H1 (cell line): Measurements from ENCODE around the gene ARHGEF11. TPM values are rescaled to one million over a fixed set of nuclear protein-coding genes. Genes with fewer than 3 reads are reported as not detected.

Experiments
- CTCF ChIA-PET: fragments of 300-600 bp; sonication (Branson Sonifier 250); formaldehyde crosslinking; loops from one replicate; lab custom pipeline; 2021; ENCODE audit not compliant: partially characterized antibody; lab: Charles Lee
- POLR2A ChIA-PET: fragments of 300-600 bp; sonication (Branson Sonifier 250); formaldehyde crosslinking; loops from one replicate; lab custom pipeline; 2021; ENCODE audit warnings: inconsistent platforms; ENCODE audit not compliant: partially characterized antibody; lab: Charles Lee
- DNase-seq, 2 experiments: peaks; one replicate each; pipeline versions ENCODE4 v3.0.0 to v3.0.0-alpha.2; 2010 to 2022; ENCODE audit warnings: low spot score in 2 of 2, low read depth in 1 of 2, mixed read lengths in 1 of 2
- FAIRE-seq: peaks from 2 replicates; lab custom pipeline; 2011; peaks lifted over from hg19 to GRCh38; lab: Jason Lieb, UNC
- H2AFZ ChIP-seq: 2 replicates; pipeline ENCODE4 v1.8.1; 2012; ENCODE audit warnings: low read length, inconsistent platforms
- H2AK5ac ChIP-seq: 2 replicates; pipeline ENCODE4 v1.6.1; 2013; ENCODE audit warnings: low read depth, low read length
- H2BK120ac ChIP-seq: replicated peaks from 2 replicates; pipeline ENCODE3; 2013; ENCODE audit warnings: low read depth, low read length, inconsistent platforms
- H2BK12ac ChIP-seq: 2 replicates; pipeline ENCODE4 v1.6.1; 2013; ENCODE audit warnings: low read depth, low read length
- H2BK15ac ChIP-seq: 2 replicates; pipeline ENCODE4 v1.6.1; 2013; ENCODE audit warnings: low read length
- H2BK20ac ChIP-seq: 2 replicates; pipeline ENCODE4 v1.6.1; 2013; ENCODE audit warnings: low read length
- H2BK5ac ChIP-seq: 2 replicates; pipeline ENCODE4 v1.6.1; 2013; ENCODE audit warnings: low read depth, low read length
- H3K14ac ChIP-seq: 2 replicates; pipeline ENCODE4 v1.6.1; 2013; ENCODE audit warnings: inconsistent platforms; ENCODE audit not compliant: insufficient read length
- H3K18ac ChIP-seq: 2 replicates; pipeline ENCODE4 v1.6.1; 2013; ENCODE audit warnings: low read length; ENCODE audit errors: extremely low read depth
- H3K23ac ChIP-seq: 2 replicates; pipeline ENCODE4 v1.6.1; 2013; ENCODE audit warnings: inconsistent platforms; ENCODE audit not compliant: insufficient read length
- H3K23me2 ChIP-seq: 2 replicates; pipeline ENCODE4 v1.6.1; 2013; ENCODE audit warnings: low read depth, low read length
- H3K27ac ChIP-seq: 2 replicates; pipeline ENCODE4 v1.6.1; 2011; ENCODE audit warnings: low read depth, low read length, inconsistent platforms
- H3K27me3 ChIP-seq, 4 experiments: replicated peaks in 1 of 4; 1 replicate in 1 of 4; 2 replicates in 3 of 4; pipeline versions ENCODE4 v1.6.1 to v1.8.1; 2011 to 2013; ENCODE audit warnings: low read length in 3 of 4, mild to moderate bottlenecking in 3 of 4, inconsistent platforms in 2 of 4, mixed read lengths in 2 of 4, moderate library complexity in 1 of 4; ENCODE audit not compliant: control insufficient read depth in 3 of 4, insufficient read depth in 3 of 4; ENCODE audit errors: extremely low read depth in 1 of 4
- H3K36me3 ChIP-seq, 4 experiments: 2 replicates each; pipeline versions ENCODE4 v1.6.1 to v1.8.1; 2011 to 2013; ENCODE audit warnings: mild to moderate bottlenecking in 4 of 4, low read length in 3 of 4, moderate library complexity in 2 of 4, control low read depth in 1 of 4, inconsistent platforms in 1 of 4; ENCODE audit not compliant: insufficient read depth in 4 of 4, control insufficient read depth in 2 of 4
- H3K4ac ChIP-seq: replicated peaks from 2 replicates; pipeline ENCODE3; 2013; ENCODE audit warnings: low read length, low read depth, mixed read lengths, inconsistent platforms; ENCODE audit not compliant: insufficient read length
- H3K4me1 ChIP-seq, 4 experiments: replicated peaks in 1 of 4; 1 replicate in 1 of 4; 2 replicates in 3 of 4; pipeline versions ENCODE4 v1.6.1 to v1.8.1; 2011 to 2013; ENCODE audit warnings: low read length in 3 of 4, inconsistent platforms in 2 of 4, mixed read lengths in 1 of 4; ENCODE audit not compliant: insufficient read depth in 4 of 4, control insufficient read depth in 3 of 4
- H3K4me2 ChIP-seq, 2 experiments: 2 replicates each; pipeline versions ENCODE4 v1.6.1 to v1.8.1; 2011 to 2013; ENCODE audit warnings: low read depth in 2 of 2, low read length in 2 of 2, control low read depth in 1 of 2, inconsistent platforms in 1 of 2, mild to moderate bottlenecking in 1 of 2; ENCODE audit not compliant: insufficient read depth in 1 of 2
- H3K4me3 ChIP-seq, 4 experiments: fragments of 200-600, 300-600 bp in 1 of 4; sonication (generic), shearing (Covaris generic), sonication (Bioruptor Twin) in 1 of 4; 2 replicates each; pipeline versions ENCODE4 v1.5.1 to v1.8.1; 2011 to 2016; ENCODE audit warnings: low read length in 4 of 4, low read depth in 3 of 4, control low read depth in 2 of 4, inconsistent platforms in 2 of 4, mild to moderate bottlenecking in 2 of 4, mixed read lengths in 1 of 4, moderate library complexity in 1 of 4; ENCODE audit not compliant: insufficient read depth in 2 of 4; ENCODE audit errors: extremely low read depth in 1 of 4
- H3K56ac ChIP-seq: replicated peaks from 2 replicates; pipeline ENCODE3; 2013; ENCODE audit warnings: low read depth, mild to moderate bottlenecking, mixed read lengths, low read length, inconsistent platforms; ENCODE audit not compliant: insufficient read length
- H3K79me1 ChIP-seq: 2 replicates; pipeline ENCODE4 v1.6.1; 2013; ENCODE audit warnings: low read depth, low read length, control low read depth
- H3K79me2 ChIP-seq, 2 experiments: 2 replicates each; pipeline versions ENCODE4 v1.6.1 to v1.8.1; 2012 to 2013; ENCODE audit warnings: low read length in 2 of 2, mild to moderate bottlenecking in 2 of 2, inconsistent platforms in 1 of 2; ENCODE audit not compliant: insufficient read depth in 2 of 2, control insufficient read depth in 1 of 2
- H3K9ac ChIP-seq, 4 experiments: replicated peaks in 1 of 4; 1 replicate in 1 of 4; 2 replicates in 3 of 4; pipeline versions ENCODE4 v1.6.1 to v1.8.1; 2011 to 2013; ENCODE audit warnings: low read depth in 3 of 4, low read length in 3 of 4, control low read depth in 2 of 4, mild to moderate bottlenecking in 2 of 4, moderate library complexity in 2 of 4, inconsistent platforms in 1 of 4; ENCODE audit errors: extremely low read depth in 1 of 4
- H3K9me3 ChIP-seq, 2 experiments: 2 replicates each; pipeline versions ENCODE4 v1.6.1 to v1.8.1; 2012 to 2013; ENCODE audit warnings: mild to moderate bottlenecking in 2 of 2, moderate library complexity in 2 of 2, control low read depth in 1 of 2, inconsistent platforms in 1 of 2, low read depth in 1 of 2, low read length in 1 of 2, mixed read lengths in 1 of 2; ENCODE audit not compliant: insufficient read depth in 2 of 2
- H4K20me1 ChIP-seq, 2 experiments: replicated peaks in 1 of 2; 2 replicates each; pipeline versions ENCODE3 to v1.8.1; 2011 to 2013; ENCODE audit warnings: inconsistent platforms in 2 of 2, low read length in 2 of 2, mild to moderate bottlenecking in 1 of 2; ENCODE audit not compliant: insufficient read depth in 2 of 2, control insufficient read depth in 1 of 2
- H4K5ac ChIP-seq: 2 replicates; pipeline ENCODE4 v1.6.1; 2013; ENCODE audit warnings: low read length, low read depth, mixed read lengths, inconsistent platforms; ENCODE audit not compliant: insufficient read length
- H4K8ac ChIP-seq: 2 replicates; pipeline ENCODE4 v1.8.0; 2013; ENCODE audit warnings: mild to moderate bottlenecking, moderate library complexity, low read length, inconsistent platforms; ENCODE audit not compliant: insufficient read depth; ENCODE audit errors: extremely low read depth
- H4K91ac ChIP-seq: replicated peaks from 2 replicates; pipeline ENCODE3; 2013; ENCODE audit warnings: low read length, mixed read lengths, inconsistent platforms; ENCODE audit not compliant: insufficient read length
- CEBPB ChIP-seq: IDR thresholded peaks from 2 replicates; pipeline ENCODE4 v1.6.1; 2012; ENCODE audit warnings: low read depth, low read length
- KDM5A ChIP-seq: fragments of 200-600 bp; IDR thresholded peaks from 2 replicates; pipeline ENCODE4 v1.7.1; 2012; ENCODE audit warnings: mild to moderate bottlenecking, low read length, inconsistent platforms, mixed read lengths
- RFX5 ChIP-seq: IDR thresholded peaks from 2 replicates; pipeline ENCODE4 v1.6.1; 2011; ENCODE audit warnings: low read depth, low read length, improper control_type of control experiment, borderline replicate concordance
- WGBS, 2 experiments: shearing (Covaris generic) in 1 of 2; methylation state at CpG; one replicate each; pipeline versions ENCODE4 v1.1.6 to v1.1.7; 2013 to 2015; ENCODE audit warnings: low lambda C conversion rate in 2 of 2, mixed read lengths in 2 of 2, inconsistent platforms in 1 of 2, low coverage in 1 of 2, missing lambda C conversion rate in 1 of 2; ENCODE audit not compliant: insufficient replicate concordance in 2 of 2, insufficient coverage in 1 of 2, insufficient read length in 1 of 2; ENCODE audit errors: extremely low coverage in 1 of 2, missing lambda C conversion rate in 1 of 2; 5-methylcytosine and 5-hydroxymethylcytosine counted together
- long read RNA-seq, 2 experiments: library from RNA in 1 of 2; library from capped mRNA in 1 of 2; stranded (forward); transcript quantifications; one replicate each; pipeline ENCODE4 v2.0.0, GENCODE V29; 2021; ENCODE audit warnings: inconsistent platforms in 1 of 2
- polyA minus RNA-seq, 3 experiments: library from RNA; depleted of rRNA, polyadenylated mRNA; stranded (reverse); fragments of >200 nt; gene quantifications; 1 replicate in 2 of 3; 2 replicates in 1 of 3; pipeline ENCODE4 v1.2.3, GENCODE V29; 2011
- polyA plus RNA-seq, 7 experiments: library from polyadenylated mRNA; depleted of rRNA in 3 of 7; stranded (reverse) in 5 of 7; unstranded in 2 of 7; fragments of >200 nt in 5 of 7; fragments of 200-250 nt in 2 of 7; gene quantifications; 1 replicate in 5 of 7; 2 replicates in 1 of 7; 4 replicates in 1 of 7; pipeline versions ENCODE4 v1.2.1 to v1.2.3, GENCODE V29; 2011 to 2013; ENCODE audit warnings: missing spikeins in 2 of 7, mixed read lengths in 2 of 7
- total RNA-seq: library from RNA; stranded (reverse); fragmentation: NEBNext Ultra II Directional; extraction: Animal tissue kit (Norgen Biotek cat#: 25700); gene quantifications from 2 replicates; pipeline ENCODE4 v1.2.1, GENCODE V29; 2021

Gene ARHGEF11, protein sequence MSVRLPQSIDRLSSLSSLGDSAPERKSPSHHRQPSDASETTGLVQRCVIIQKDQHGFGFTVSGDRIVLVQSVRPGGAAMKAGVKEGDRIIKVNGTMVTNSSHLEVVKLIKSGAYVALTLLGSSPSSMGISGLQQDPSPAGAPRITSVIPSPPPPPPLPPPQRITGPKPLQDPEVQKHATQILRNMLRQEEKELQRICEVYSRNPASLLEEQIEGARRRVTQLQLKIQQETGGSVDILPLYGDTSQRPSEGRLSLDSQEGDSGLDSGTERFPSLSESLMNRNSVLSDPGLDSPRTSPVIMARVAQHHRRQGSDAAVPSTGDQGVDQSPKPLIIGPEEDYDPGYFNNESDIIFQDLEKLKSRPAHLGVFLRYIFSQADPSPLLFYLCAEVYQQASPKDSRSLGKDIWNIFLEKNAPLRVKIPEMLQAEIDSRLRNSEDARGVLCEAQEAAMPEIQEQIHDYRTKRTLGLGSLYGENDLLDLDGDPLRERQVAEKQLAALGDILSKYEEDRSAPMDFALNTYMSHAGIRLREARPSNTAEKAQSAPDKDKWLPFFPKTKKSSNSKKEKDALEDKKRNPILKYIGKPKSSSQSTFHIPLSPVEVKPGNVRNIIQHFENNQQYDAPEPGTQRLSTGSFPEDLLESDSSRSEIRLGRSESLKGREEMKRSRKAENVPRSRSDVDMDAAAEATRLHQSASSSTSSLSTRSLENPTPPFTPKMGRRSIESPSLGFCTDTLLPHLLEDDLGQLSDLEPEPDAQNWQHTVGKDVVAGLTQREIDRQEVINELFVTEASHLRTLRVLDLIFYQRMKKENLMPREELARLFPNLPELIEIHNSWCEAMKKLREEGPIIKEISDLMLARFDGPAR (N-terminal part only)
- total RNA-seq (32.4 and 33.1 TPM in 2 replicates), polyA plus RNA-seq (2011; rRNA removed) (19.9 and 23.1 TPM in 2 replicates), polyA minus RNA-seq (2011; rRNA and poly(A)+ RNA removed) (33.6 and 49.1 TPM in 2 replicates)
- 17.8 TPM for polyA plus RNA-seq (2011; cell fraction: cytosol; rRNA removed)
- 85.7 TPM for polyA plus RNA-seq (2011; cell fraction: nucleus; rRNA removed)
- 20.6 to 25.7 TPM (median 23.4 TPM) in 4 replicates for polyA plus RNA-seq (2012, experiment 1 of 2)
- 9.4 TPM for polyA plus RNA-seq (2012, experiment 2 of 2)
- polyA plus RNA-seq (2013, experiment 1 of 2), result 12.1 TPM
- 10.9 TPM for polyA plus RNA-seq (2013, experiment 2 of 2)
- 20.3 TPM for polyA minus RNA-seq (2011; cell fraction: cytosol; rRNA and poly(A)+ RNA removed)
- 55.4 TPM for polyA minus RNA-seq (2011; cell fraction: nucleus; rRNA and poly(A)+ RNA removed)
- long read RNA-seq, experiment 1, partial matches to known transcripts, result 15 of 30 reads
- long read RNA-seq, experiment 1, other reads (novel, unspliced or antisense), result 15 of 30 reads
- long read RNA-seq, experiment 2, partial matches to known transcripts, result 0 of 1 reads
- long read RNA-seq, experiment 2, other reads (novel, unspliced or antisense), result 1 of 1 reads

GRCh38 chr1:157045250-157046218 lies at the start of gene ARHGEF11:
TSS of gene ARHGEF11 (minus strand) at chr1:157045742. CDS start at chr1:157044330, 1,412 bp downstream.
- FAIRE-seq (no peak), DNase-seq (peak; percentile 38 to 90)
- peak within 1 kb of the TSS; percentile 82 to 93 for H3K4me2 ChIP-seq
- H4K5ac ChIP-seq, result peak within 1 kb of the TSS; percentile 48
- no peaks in the 10 kb centered on the region; the same call in 1 of the 2 replicates for H3K23me2 ChIP-seq
- peak within 1 kb of the TSS; percentile 34 for H3K56ac ChIP-seq
- no peak within 1 kb of the TSS for H2BK15ac ChIP-seq
- H3K36me3 ChIP-seq, result no peaks in the 10 kb centered on the region
- H3K9ac ChIP-seq, result peak within 1 kb of the TSS; percentile 76 to 92 (median 88)
- no peak within 1 kb of the TSS for H3K4ac ChIP-seq
- H4K8ac ChIP-seq, result peak within 1 kb of the TSS; percentile 94; the same call in 1 of the 2 replicates
- H3K79me1 ChIP-seq, result no peaks in the 10 kb centered on the region; the same call in 1 of the 2 replicates
- peaks cover 0 to 48% of the 10 kb centered on the region in 2 experiments for H3K79me2 ChIP-seq
- H3K23ac ChIP-seq, result no peak within 1 kb of the TSS
- ChIA-PET CTCF (interaction anchor here (1.0 to 1.3 kb wide), 2 partner anchors 90 to 111 kb away, joined by 3 to 4 read pairs; no protein-coding TSS in a partner anchor), POLR2A (interaction anchor here (0.8 to 2.0 kb wide), 5 partner anchors 29 to 524 kb away, joined by 3 to 6 read pairs (median 3); no protein-coding TSS in a partner anchor)
- H3K14ac ChIP-seq, result no peak within 1 kb of the TSS
- peak within 1 kb of the TSS; percentile 88 for H2BK5ac ChIP-seq
- H3K18ac ChIP-seq, result peak within 1 kb of the TSS; percentile 51; the same call in 1 of the 2 replicates
- no peak within 1 kb of the TSS for H2AK5ac ChIP-seq
- H2BK120ac ChIP-seq, result no peak within 1 kb of the TSS
- peak within 1 kb of the TSS; percentile 64; the same call in 1 of the 2 replicates for H2BK12ac ChIP-seq
- peaks cover 4 to 13% (median 7%) of the 10 kb centered on the region in 4 experiments; a peak in 4 of 7 replicates for H3K4me1 ChIP-seq
- 0 out of 2 replicates have a peak within 1 kb of the TSS, but pooled peaks have one; percentile 65 for H2AFZ ChIP-seq
- H3K27ac ChIP-seq, result peak within 1 kb of the TSS; percentile 79; the same call in 1 of the 2 replicates
- peaks cover 4 to 12% of the 10 kb centered on the region in 2 experiments for H4K20me1 ChIP-seq
- 2% methylated on average over 38 of the region's 120 CpGs; no CpG with 5 or more reads in 1 of the 2 experiments for WGBS, 2 experiments
- no peaks in the 10 kb centered on the region for H3K27me3 ChIP-seq
- peak within 1 kb of the TSS; percentile 59 to 99 (median 89) for H3K4me3 ChIP-seq
- peak within 1 kb of the TSS; percentile 57 for H4K91ac ChIP-seq
- H3K9me3 ChIP-seq, result no peaks in the 10 kb centered on the region
- H2BK20ac ChIP-seq, result no peak within 1 kb of the TSS
- TF ChIP-seq RFX5, result no peak
- no peak for TF ChIP-seq KDM5A
- TF ChIP-seq CEBPB, result no peak
